ENCODE measurements around the gene PHYHD1. TPM values are rescaled to one million over a fixed set of nuclear protein-coding genes. Genes with fewer than 3 reads are reported as not detected.

PHYHD1 gene
- total and polyA plus RNA-seq, 2 of the 13 experiments (the other 11 are each of a cell fraction or from before 2014, with no cell fraction given), result 10.6 to 25.3 TPM

GRCh38 chr9:128917151-128917849 lies 3.5 kb upstream of the PHYHD1 start (continued):
- TF ChIP-seq MATR3 (CRISPR knock-in tag; IDR thresholded peaks at IDR 0.05), result no peak
- no peak for TF ChIP-seq JDP2 (CRISPR knock-in tag; IDR thresholded peaks at IDR 0.05; ENCODE audit: borderline replicate concordance)
- TF ChIP-seq ZSCAN30 (CRISPR knock-in tag; IDR thresholded peaks at IDR 0.05), result no peak
- TF ChIP-seq FOXJ3 (CRISPR knock-in tag; IDR thresholded peaks at IDR 0.05; ENCODE audit: borderline replicate concordance), result peak; percentile 67; the same call in 1 of the 2 replicates
- TF ChIP-seq SOX13 (IDR thresholded peaks at IDR 0.05), result no peak
- peak in 1 of 2 experiments; percentile 73; a peak in 2 of 4 replicates for TF ChIP-seq SOX13 (CRISPR knock-in tag; conservative IDR thresholded peaks at IDR 0.05 in 1 of 2, IDR thresholded peaks at IDR 0.05 in 1 of 2)
- TF ChIP-seq ZFP1 (CRISPR knock-in tag; IDR thresholded peaks at IDR 0.05), result no peak
- no peak for TF ChIP-seq ZNF773 (CRISPR knock-in tag; IDR thresholded peaks at IDR 0.05; ENCODE audit: borderline replicate concordance)
- no peak for TF ChIP-seq HOXA5 (CRISPR knock-in tag; IDR thresholded peaks at IDR 0.05)
- TF ChIP-seq, protein P1, sequence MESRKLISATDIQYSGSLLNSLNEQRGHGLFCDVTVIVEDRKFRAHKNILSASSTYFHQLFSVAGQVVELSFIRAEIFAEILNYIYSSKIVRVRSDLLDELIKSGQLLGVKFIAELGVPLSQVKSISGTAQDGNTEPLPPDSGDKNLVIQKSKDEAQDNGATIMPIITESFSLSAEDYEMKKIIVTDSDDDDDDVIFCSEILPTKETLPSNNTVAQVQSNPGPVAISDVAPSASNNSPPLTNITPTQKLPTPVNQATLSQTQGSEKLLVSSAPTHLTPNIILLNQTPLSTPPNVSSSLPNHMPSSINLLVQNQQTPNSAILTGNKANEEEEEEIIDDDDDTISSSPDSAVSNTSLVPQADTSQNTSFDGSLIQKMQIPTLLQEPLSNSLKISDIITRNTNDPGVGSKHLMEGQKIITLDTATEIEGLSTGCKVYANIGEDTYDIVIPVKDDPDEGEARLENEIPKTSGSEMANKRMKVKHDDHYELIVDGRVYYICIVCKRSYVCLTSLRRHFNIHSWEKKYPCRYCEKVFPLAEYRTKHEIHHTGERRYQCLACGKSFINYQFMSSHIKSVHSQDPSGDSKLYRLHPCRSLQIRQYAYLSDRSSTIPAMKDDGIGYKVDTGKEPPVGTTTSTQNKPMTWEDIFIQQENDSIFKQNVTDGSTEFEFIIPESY (CRISPR knock-in tag; IDR thresholded peaks at IDR 0.05), result peak; percentile 70; the same call in 1 of the 2 replicates
- 0 out of 2 replicates have a peak, but pooled peaks have one; percentile 34 for TF ChIP-seq POGK (CRISPR knock-in tag; conservative IDR thresholded peaks at IDR 0.05)
- no peak for TF ChIP-seq ZNF546 (CRISPR knock-in tag; conservative IDR thresholded peaks at IDR 0.05)
- peak; percentile 72; the same call in 1 of the 2 replicates for TF ChIP-seq TBX2 (CRISPR knock-in tag; IDR thresholded peaks at IDR 0.05; ENCODE audit: borderline replicate concordance)
- no peak for TF ChIP-seq IKZF1 (IDR thresholded peaks at IDR 0.05)
- TF ChIP-seq HIC2 (CRISPR knock-in tag; IDR thresholded peaks at IDR 0.05; ENCODE audit: low read depth), result peak; percentile 65; the same call in 1 of the 2 replicates
- no peak for TF ChIP-seq ATF7 (IDR thresholded peaks at IDR 0.05)
- TF ChIP-seq ATF7 (CRISPR knock-in tag; IDR thresholded peaks at IDR 0.05), result no peak
- TF ChIP-seq ZNF274 (CRISPR knock-in tag; IDR thresholded peaks at IDR 0.05), result 0 out of 2 replicates have a peak, but pooled peaks have one; percentile 29
- no peak for TF ChIP-seq RORA (CRISPR knock-in tag; IDR thresholded peaks at IDR 0.05)
- no peak for TF ChIP-seq ZNF547 (CRISPR knock-in tag; IDR thresholded peaks at IDR 0.05)
- no peak for TF ChIP-seq ZNF282 (IDR thresholded peaks at IDR 0.05; ENCODE audit: partially characterized antibody)
- TF ChIP-seq, protein P2, sequence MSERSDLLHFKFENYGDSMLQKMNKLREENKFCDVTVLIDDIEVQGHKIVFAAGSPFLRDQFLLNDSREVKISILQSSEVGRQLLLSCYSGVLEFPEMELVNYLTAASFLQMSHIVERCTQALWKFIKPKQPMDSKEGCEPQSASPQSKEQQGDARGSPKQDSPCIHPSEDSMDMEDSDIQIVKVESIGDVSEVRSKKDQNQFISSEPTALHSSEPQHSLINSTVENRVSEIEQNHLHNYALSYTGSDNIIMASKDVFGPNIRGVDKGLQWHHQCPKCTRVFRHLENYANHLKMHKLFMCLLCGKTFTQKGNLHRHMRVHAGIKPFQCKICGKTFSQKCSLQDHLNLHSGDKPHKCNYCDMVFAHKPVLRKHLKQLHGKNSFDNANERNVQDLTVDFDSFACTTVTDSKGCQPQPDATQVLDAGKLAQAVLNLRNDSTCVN (CRISPR knock-in tag; IDR thresholded peaks at IDR 0.05; ENCODE audit: borderline replicate concordance), result peak; percentile 69; the same call in 1 of the 2 replicates
- no peak for TF ChIP-seq MLLT10 (CRISPR knock-in tag; IDR thresholded peaks at IDR 0.05)
- no peak for TF ChIP-seq RAD51 (IDR thresholded peaks at IDR 0.05; ENCODE audit: borderline replicate concordance)
- no peak for TF ChIP-seq ZEB1 (IDR thresholded peaks at IDR 0.05; ENCODE audit: insufficient replicate concordance, low read depth)
- TF ChIP-seq NFRKB (IDR thresholded peaks at IDR 0.05), result no peak
